GM12878 (cell line): Measurements from ENCODE around the gene RACGAP1. TPM values are rescaled to one million over a fixed set of nuclear protein-coding genes. Genes with fewer than 3 reads are reported as not detected.

ENCODE experiments used
- ATAC-seq: fragments of 200-7000 bp; cut with Tn5 transposase; 3 replicates; pipeline ENCODE4 v1.9.1; 2020; ENCODE audit warnings: mild to moderate bottlenecking, moderate library complexity
- BruUV-seq: library from RNA; stranded (reverse); fragments of 400-500 nt; replicated peaks from 2 replicates; lab custom pipeline; 2021; lab: Mats Ljungman, UMichigan
- CTCF ChIA-PET: fragments of 300-600 bp; sonication (Branson Sonifier 250); formaldehyde crosslinking; extraction: SDS; loops from one replicate; lab custom pipeline; 2021; ENCODE audit warnings: inconsistent platforms; lab: Yijun Ruan, JAX
- POLR2A ChIA-PET: fragments of 350-600 bp; formaldehyde crosslinking; extraction: SDS; loops from one replicate; lab custom pipeline; 2021; ENCODE audit warnings: inconsistent platforms; lab: Charles Lee
- RAD21 ChIA-PET: fragments of 300-600 bp; sonication (Branson Sonifier 250); formaldehyde crosslinking; loops from one replicate; lab custom pipeline; 2023; ENCODE audit warnings: antibody characterized with exemption; ENCODE audit not compliant: unreplicated experiment; lab: Charles Lee
- SMC1A ChIA-PET: fragments of 300-600 bp; sonication (Branson Sonifier 250); formaldehyde crosslinking; loops from one replicate; lab custom pipeline; 2023; ENCODE audit not compliant: unreplicated experiment, uncharacterized antibody; lab: Charles Lee
- DNase-seq: peaks from one replicate; pipeline ENCODE4 v3.0.0-alpha.2; 2011; ENCODE audit warnings: low read depth, low spot score
- FAIRE-seq: peaks from 3 replicates; lab custom pipeline; 2011; peaks lifted over from hg19 to GRCh38; lab: Jason Lieb, UNC
- H2AFZ ChIP-seq: 2 replicates; pipeline ENCODE4 v1.6.0; 2011; ENCODE audit warnings: low read depth, low read length, control low read depth; ENCODE audit not compliant: control insufficient read depth
- H3K27ac ChIP-seq: 2 replicates; pipeline ENCODE4 v1.5.1; 2011; ENCODE audit warnings: control low read depth; ENCODE audit not compliant: control insufficient read depth, insufficient read depth
- H3K27me3 ChIP-seq, 2 experiments: replicated peaks in 1 of 2; 2 replicates each; pipeline versions ENCODE4 v1.6.0 to v1.6.1; 2011; ENCODE audit warnings: low read length in 1 of 2; ENCODE audit not compliant: control insufficient read depth in 2 of 2, insufficient read depth in 2 of 2
- H3K36me3 ChIP-seq, 2 experiments: 2 replicates each; pipeline ENCODE4 v1.5.1; 2011; ENCODE audit warnings: low read length in 1 of 2; ENCODE audit not compliant: control insufficient read depth in 2 of 2, insufficient read depth in 2 of 2
- H3K4me1 ChIP-seq: 2 replicates; pipeline ENCODE4 v1.6.1; 2011; ENCODE audit warnings: mild to moderate bottlenecking, low read length, moderate library complexity, mixed read lengths; ENCODE audit not compliant: control insufficient read depth, insufficient read depth
- H3K4me2 ChIP-seq: 2 replicates; pipeline ENCODE4 v1.6.0; 2011; ENCODE audit warnings: control low read depth; ENCODE audit not compliant: control insufficient read depth, insufficient read depth
- H3K4me3 ChIP-seq: fragments of 200-600 bp; sonication (generic); 2 replicates; pipeline ENCODE4 v1.5.1; 2016
- H3K79me2 ChIP-seq: 2 replicates; pipeline ENCODE4 v1.6.0; 2011; ENCODE audit warnings: low read length; ENCODE audit not compliant: control insufficient read depth, insufficient read depth
- H3K9ac ChIP-seq: 2 replicates; pipeline ENCODE4 v1.8.0; 2011; ENCODE audit warnings: low read length, control low read depth, mixed read lengths; ENCODE audit not compliant: control insufficient read depth, insufficient read depth
- H3K9me3 ChIP-seq: replicated peaks from 3 replicates; pipeline ENCODE4 v1.5.1; 2011; ENCODE audit warnings: mild to moderate bottlenecking, low read length; ENCODE audit not compliant: control insufficient read depth, insufficient read depth
- H4K20me1 ChIP-seq: 2 replicates; pipeline ENCODE4 v1.6.0; 2011; ENCODE audit not compliant: control insufficient read depth, insufficient read depth
- LARP7 ChIP-seq: fragments of 450-650 bp; IDR thresholded peaks from 2 replicates; pipeline ENCODE4 v1.6.1; 2017; ENCODE audit warnings: mild to moderate bottlenecking
- PAX8 ChIP-seq: fragments of 450-650 bp; IDR thresholded peaks from 2 replicates; pipeline ENCODE4 v1.6.1; 2017; ENCODE audit warnings: mild to moderate bottlenecking, moderate library complexity
- RAD21 ChIP-seq: IDR thresholded peaks from 2 replicates; pipeline ENCODE4 v1.6.1; 2011; ENCODE audit warnings: mild to moderate bottlenecking, low read depth, low read length, moderate library complexity; ENCODE audit not compliant: insufficient read depth
- REST ChIP-seq: IDR thresholded peaks from 2 replicates; pipeline ENCODE4 v1.6.1; 2012; ENCODE audit warnings: mild to moderate bottlenecking, low read depth, low read length
- SMARCA5 ChIP-seq: fragments of 450-650 bp; IDR thresholded peaks from 2 replicates; pipeline ENCODE4 v1.6.1; 2017; ENCODE audit warnings: mild to moderate bottlenecking
- TAF1 ChIP-seq: IDR thresholded peaks from 2 replicates; pipeline ENCODE4 v1.6.1; 2011; ENCODE audit warnings: mild to moderate bottlenecking, low read depth, low read length, borderline replicate concordance
- WGBS: methylation state at CpG from one replicate; pipeline ENCODE4 v1.1.6; 2016; ENCODE audit warnings: low lambda C conversion rate; ENCODE audit not compliant: insufficient replicate concordance, insufficient coverage; ENCODE audit errors: missing lambda C conversion rate; 5-methylcytosine and 5-hydroxymethylcytosine counted together
- in situ Hi-C: fragments of 300-500 bp; cut with MboI; formaldehyde crosslinking; loops from 9 replicates; pipeline ENCODE4 v1.14.3; 2018; ENCODE audit warnings: mixed read lengths
- intact Hi-C: fragments of 100-400 bp; cut with micrococcal nuclease; formaldehyde crosslinking; loops from one replicate; pipeline ENCODE4 v1.14.2; 2022; ENCODE audit not compliant: unreplicated experiment
- polyA plus RNA-seq, 11 experiments: library from polyadenylated mRNA; depleted of rRNA in 4 of 11; unstranded in 6 of 11; stranded (reverse) in 5 of 11; fragments of >200 nt; fragmentation: Nextera tagmentation in 4 of 11; fragmentation: Illumina TruSeq in 1 of 11; extraction: Ambion mirVana in 4 of 11; extraction: Trizol in 1 of 11; gene quantifications; 1 replicate in 1 of 11; 2 replicates in 10 of 11; pipeline versions ENCODE4 v1.2.1 to v1.2.3, GENCODE V29; 2011 to 2016; ENCODE audit warnings: inconsistent platforms in 2 of 11, missing spikeins in 2 of 11, low read depth in 1 of 11
- total RNA-seq, 4 experiments: library from RNA; depleted of rRNA in 3 of 4; stranded (reverse); fragments of >200 nt in 3 of 4; fragmentation: Illumina TruSeq in 1 of 4; extraction: Trizol in 1 of 4; gene quantifications; 2 replicates each; pipeline versions ENCODE4 v1.2.1 to v1.2.3, GENCODE V29; 2013 to 2021
- TF ChIP-seq, protein P1 (sequence below), 3 experiments: IDR thresholded peaks in 2 of 3; conservative IDR thresholded peaks in 1 of 3; 2 replicates each; pipeline ENCODE4 v1.5.1; 2011; ENCODE audit warnings: low read depth in 3 of 3, low read length in 3 of 3, mild to moderate bottlenecking in 3 of 3, control low read depth in 2 of 3, moderate library complexity in 2 of 3, inconsistent platforms in 1 of 3, mixed read lengths in 1 of 3; ENCODE audit not compliant: control insufficient read depth in 2 of 3, insufficient read depth in 1 of 3; ENCODE audit errors: extremely low read depth in 1 of 3

Gene RACGAP1
- total and polyA plus RNA-seq, 10 of the 15 experiments (the other 5 are each of a cell fraction or from before 2014, with no cell fraction given): 32.4 to 87.9 (median 76.2) TPM

GRCh38 chr12:50072198-50072907 lies 47.1 kb upstream of the RACGAP1 start:
- TF ChIP-seq PAX8: no peak
- H3K36me3 ChIP-seq: no peaks in the 10 kb centered on the region
- intact Hi-C loops: loop anchor here (5.0 to 10.0 kb wide), 2 partner anchors 205 to 332 kb away; partner anchors contain the start of gene LARP4
- ChIA-PET POLR2A (interaction anchor here (0.5 kb wide), 1 partner anchor 23 kb away, joined by 3 read pairs; no protein-coding TSS in a partner anchor), RAD21 (interaction anchor here (1.2 kb wide), 1 partner anchor 95 kb away, joined by 3 read pairs; the partner anchor contains the start of gene CERS5), SMC1A (no interaction called here), CTCF (interaction anchor here (0.6 to 5.3 kb wide), 4 partner anchors 33 to 104 kb away, joined by 3 to 50 read pairs (median 4); no protein-coding TSS in a partner anchor)
- no peaks in the 10 kb centered on the region for H3K9me3 ChIP-seq
- no peak overlapping the region for H2AFZ ChIP-seq
- in situ Hi-C loops: no loop called here
- no peak overlapping the region for H3K4me2 ChIP-seq
- H3K9ac ChIP-seq: no peak overlapping the region
- 30% methylated on average over 10 of the region's 10 CpGs for WGBS
- no peak for DNase-seq
- H3K27me3 ChIP-seq: no peaks in the 10 kb centered on the region
- H3K4me1 ChIP-seq: no peaks in the 10 kb centered on the region; the same call in 1 of the 2 replicates
- H4K20me1 ChIP-seq: no peaks in the 10 kb centered on the region
- ATAC-seq: no peak
- no peaks in the 10 kb centered on the region for H3K79me2 ChIP-seq
- H3K4me3 ChIP-seq: no peak overlapping the region
- H3K27ac ChIP-seq: no peak overlapping the region
- no peak for FAIRE-seq
- no TSS peak for BruUV-seq

DNA sequence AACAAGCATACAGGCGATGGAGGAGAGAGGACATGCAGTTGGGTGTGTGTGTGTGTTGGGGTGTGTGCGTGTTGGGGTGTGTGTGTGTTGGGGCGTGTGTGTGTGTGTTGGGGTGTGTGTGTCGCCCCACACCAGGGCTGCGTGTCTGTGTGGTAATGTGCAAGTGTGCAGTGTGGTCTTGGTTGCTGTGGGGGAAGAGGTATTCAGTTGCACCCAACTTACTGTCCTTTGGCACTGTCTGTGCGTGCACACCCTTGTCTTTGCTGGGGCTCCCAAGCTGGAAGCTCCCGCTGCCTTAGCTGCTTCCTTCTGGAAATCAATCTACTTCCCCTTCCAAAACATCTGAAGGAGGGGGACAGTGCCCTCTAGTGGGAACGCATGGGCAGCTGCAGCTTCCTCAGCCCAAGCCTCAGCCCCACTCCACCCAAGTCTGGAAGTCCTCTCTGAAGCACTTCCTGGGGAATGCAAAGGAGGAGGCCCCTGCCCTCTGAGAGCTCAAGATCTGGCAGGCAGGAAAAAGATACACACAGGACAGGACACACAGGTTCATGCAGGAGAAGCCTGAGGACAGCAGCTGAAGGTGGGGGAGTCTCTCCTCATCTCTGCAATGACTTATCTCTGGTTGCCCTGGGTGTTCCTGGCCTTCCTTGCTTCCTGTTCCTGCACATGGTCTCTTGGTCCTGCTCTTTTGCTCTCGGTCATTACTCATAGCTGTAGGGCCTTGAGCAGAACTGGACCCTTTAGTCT lies 45.2 kb upstream of the RACGAP1 start:
- Histone ChIP-seq H4K20me1 (no peaks in the 10 kb centered on the region), H2AFZ (no peak overlapping the region; the same call in 1 of the 2 replicates), H3K9me3 (no peaks in the 10 kb centered on the region), H3K4me3 (no peak overlapping the region), H3K79me2 (no peaks in the 10 kb centered on the region), H3K27ac (no peak overlapping the region), H3K4me2 (no peak overlapping the region), H3K4me1 (no peaks in the 10 kb centered on the region), H3K36me3 (no peaks in the 10 kb centered on the region), H3K27me3 (no peaks in the 10 kb centered on the region; a peak in 1 of 4 replicates), H3K9ac (no peak overlapping the region)
- POLR2A ChIA-PET: interaction anchor here (0.5 to 1.6 kb wide), 3 partner anchors 103 to 404 kb away, joined by 3 to 4 read pairs (median 3); no protein-coding TSS in a partner anchor
- peak; percentile 97 for FAIRE-seq
- no peak for DNase-seq
- SMC1A ChIA-PET: interaction anchor here (0.7 to 5.2 kb wide), 15 partner anchors 13 to 664 kb away, joined by 3 to 37 read pairs (median 4); partner anchors contain the start of gene SMARCD1
- in situ Hi-C loops: no loop called here
- intact Hi-C loops: loop anchor here (1.0 to 10.0 kb wide), 4 partner anchors 31 to 334 kb away; partner anchors contain the start of gene LARP4
- RAD21 ChIA-PET: interaction anchor here (0.7 to 7.3 kb wide), 8 partner anchors 13 to 329 kb away, joined by 3 to 74 read pairs (median 4); partner anchors contain the start of genes COX14 and TMBIM6
- CTCF ChIA-PET: interaction anchor here (0.5 to 8.0 kb wide), 54 partner anchors 9 to 1615 kb away, joined by 3 to 121 read pairs (median 4); partner anchors contain the start of genes CERS5, COX14, RACGAP1 and SMARCD1
- ATAC-seq: peak; percentile 78
- 20% methylated on average over 9 of the region's 9 CpGs for WGBS
- no TSS peak for BruUV-seq
- TF ChIP-seq SMARCA5 (0 out of 2 replicates have a peak, but pooled peaks have one; percentile 46), TAF1 (no peak), LARP7 (0 out of 2 replicates have a peak, but pooled peaks have one; percentile 53), RAD21 (peak; percentile 77), REST (no peak)
- TF ChIP-seq, protein P1, sequence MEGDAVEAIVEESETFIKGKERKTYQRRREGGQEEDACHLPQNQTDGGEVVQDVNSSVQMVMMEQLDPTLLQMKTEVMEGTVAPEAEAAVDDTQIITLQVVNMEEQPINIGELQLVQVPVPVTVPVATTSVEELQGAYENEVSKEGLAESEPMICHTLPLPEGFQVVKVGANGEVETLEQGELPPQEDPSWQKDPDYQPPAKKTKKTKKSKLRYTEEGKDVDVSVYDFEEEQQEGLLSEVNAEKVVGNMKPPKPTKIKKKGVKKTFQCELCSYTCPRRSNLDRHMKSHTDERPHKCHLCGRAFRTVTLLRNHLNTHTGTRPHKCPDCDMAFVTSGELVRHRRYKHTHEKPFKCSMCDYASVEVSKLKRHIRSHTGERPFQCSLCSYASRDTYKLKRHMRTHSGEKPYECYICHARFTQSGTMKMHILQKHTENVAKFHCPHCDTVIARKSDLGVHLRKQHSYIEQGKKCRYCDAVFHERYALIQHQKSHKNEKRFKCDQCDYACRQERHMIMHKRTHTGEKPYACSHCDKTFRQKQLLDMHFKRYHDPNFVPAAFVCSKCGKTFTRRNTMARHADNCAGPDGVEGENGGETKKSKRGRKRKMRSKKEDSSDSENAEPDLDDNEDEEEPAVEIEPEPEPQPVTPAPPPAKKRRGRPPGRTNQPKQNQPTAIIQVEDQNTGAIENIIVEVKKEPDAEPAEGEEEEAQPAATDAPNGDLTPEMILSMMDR (IDR thresholded peaks at IDR 0.05 in 2 of 3, conservative IDR thresholded peaks at IDR 0.05 in 1 of 3; ENCODE audit: control insufficient read depth in 2 of 3, extremely low read depth in 1 of 3, insufficient read depth in 1 of 3, low read depth in 3 of 3, low read length in 3 of 3): peak; percentile 92 to 98 (median 98)
